Neural progenitor cell (in vitro differentiated cells): ENCODE data around the gene HDAC1. TPM values are rescaled to one million over a fixed set of nuclear protein-coding genes. Genes with fewer than 3 reads are reported as not detected.

Experiments used
- DNase-seq: peaks from one replicate; pipeline ENCODE4 v3.0.0-alpha.2; 2016; ENCODE audit warnings: low spot score
- H2AFZ ChIP-seq: fragments of 200-600 bp; sonication (generic); replicated peaks from 2 replicates; pipeline ENCODE4 v1.6.1; 2016; ENCODE audit warnings: antibody characterized with exemption
- H3F3A ChIP-seq: fragments of 200-600 bp; sonication (generic); 2 replicates; pipeline ENCODE4 v1.6.1; 2016; ENCODE audit warnings: antibody characterized with exemption, low read depth
- H3K27ac ChIP-seq: fragments of 200-600 bp; sonication (generic); 2 replicates; pipeline ENCODE4 v1.5.1; 2016; ENCODE audit warnings: mild to moderate bottlenecking
- H3K27me3 ChIP-seq: fragments of 200-600 bp; sonication (generic); 2 replicates; pipeline ENCODE4 v1.6.1; 2016; ENCODE audit warnings: mild to moderate bottlenecking, moderate library complexity
- H3K36me3 ChIP-seq: fragments of 200-600 bp; sonication (generic); 2 replicates; pipeline ENCODE4 v1.5.1; 2016
- H3K4me1 ChIP-seq: fragments of 200-600 bp; sonication (generic); 2 replicates; pipeline ENCODE4 v1.6.1; 2016; ENCODE audit warnings: mixed run types
- H3K4me2 ChIP-seq: fragments of 200-600 bp; sonication (generic); 2 replicates; pipeline ENCODE4 v1.6.1; 2016
- H3K4me3 ChIP-seq: fragments of 200-600 bp; sonication (generic); 2 replicates; pipeline ENCODE4 v1.5.1; 2016
- H3K79me2 ChIP-seq: fragments of 200-600 bp; sonication (generic); 2 replicates; pipeline ENCODE4 v1.6.1; 2016; ENCODE audit warnings: low read depth
- H3K9ac ChIP-seq: fragments of 200-600 bp; sonication (generic); 2 replicates; pipeline ENCODE4 v1.6.1; 2016
- H3K9me3 ChIP-seq: fragments of 200-600 bp; sonication (generic); 2 replicates; pipeline ENCODE4 v1.5.1; 2016; ENCODE audit warnings: low read depth
- H4K20me1 ChIP-seq: fragments of 200-600 bp; sonication (generic); 2 replicates; pipeline ENCODE4 v1.6.1; 2016; ENCODE audit warnings: low read depth
- H3K27ac Mint-ChIP-seq: 3 replicates; pipeline ENCODE4 v1.8.0; 2021; ENCODE audit warnings: mixed read lengths
- H3K27me3 Mint-ChIP-seq: 2 replicates; pipeline ENCODE4 v1.8.0; 2022; ENCODE audit warnings: low read depth, mild to moderate bottlenecking, inconsistent platforms, moderate library complexity, mixed read lengths; ENCODE audit not compliant: insufficient read depth
- H3K36me3 Mint-ChIP-seq: 3 replicates; pipeline ENCODE4 v1.8.0; 2021; ENCODE audit warnings: mixed read lengths
- H3K4me1 Mint-ChIP-seq: 3 replicates; pipeline ENCODE4 v1.8.0; 2021; ENCODE audit warnings: mixed read lengths
- H3K4me3 Mint-ChIP-seq: 3 replicates; pipeline ENCODE4 v1.8.0; 2021; ENCODE audit warnings: mild to moderate bottlenecking, moderate library complexity, mixed read lengths
- H3K9me3 Mint-ChIP-seq: 3 replicates; pipeline ENCODE4 v1.8.0; 2020; ENCODE audit warnings: mixed read lengths
- CTCF ChIP-seq: fragments of 200-600 bp; sonication (generic); IDR thresholded peaks from 2 replicates; pipeline ENCODE4 v1.5.1; 2017; ENCODE audit warnings: antibody characterized with exemption, mild to moderate bottlenecking
- EZH2 ChIP-seq: fragments of 200-600 bp; sonication (generic); IDR thresholded peaks from 2 replicates; pipeline ENCODE4 v1.6.1; 2017; ENCODE audit warnings: antibody characterized with exemption, mild to moderate bottlenecking, moderate library complexity
- EZH2phosphoT487 ChIP-seq: fragments of 200-600 bp; sonication (generic); IDR thresholded peaks from 2 replicates; pipeline ENCODE4 v1.6.1; 2017; ENCODE audit warnings: antibody characterized with exemption
- total RNA-seq: library from RNA; depleted of rRNA; stranded (reverse); fragments of >200 nt; gene quantifications from 2 replicates; pipeline ENCODE4 v1.2.3, GENCODE V29; 2015; ENCODE audit warnings: low replicate concordance

Gene HDAC1
- total RNA-seq, 1 donor from 2014 or later = 129 TPM

- Mint-ChIP-seq H3K9me3 (no peaks in the 10 kb centered on the region), H3K36me3 (peaks cover 17% of the 10 kb centered on the region), H3K4me3 (no peak overlapping the region), H3K27me3 (peaks cover 16% of the 10 kb centered on the region), H3K27ac (no peak overlapping the region), H3K4me1 (peaks cover 23% of the 10 kb centered on the region)
- H3K36me3 ChIP-seq = no peaks in the 10 kb centered on the region
- H3K79me2 ChIP-seq = no peaks in the 10 kb centered on the region
- peaks cover 4% of the 10 kb centered on the region for H3K4me1 ChIP-seq
- H3K27ac ChIP-seq = no peak overlapping the region
- peaks cover 6% of the 10 kb centered on the region for H4K20me1 ChIP-seq
- H3K4me3 ChIP-seq = peak overlapping the region; percentile 37
- no peaks in the 10 kb centered on the region for H3K9me3 ChIP-seq
- H3K9ac ChIP-seq = no peak overlapping the region
- H3F3A ChIP-seq = peaks cover 12% of the 10 kb centered on the region
- H2AFZ ChIP-seq = no peak overlapping the region
- H3K27me3 ChIP-seq = peaks cover 30% of the 10 kb centered on the region
- DNase-seq = no peak
- TF ChIP-seq CTCF = no peak
- no peak for TF ChIP-seq EZH2phosphoT487
- TF ChIP-seq EZH2 = no peak
- peak overlapping the region; percentile 70 for H3K4me2 ChIP-seq
These were observed 69.4 kb downstream of the HDAC1 start for GRCh38 chr1:32361308-32361673.

GRCh38 chr1:32361674-32362473, 70.0 kb downstream of the HDAC1 start:
- H3K4me2 ChIP-seq = peak overlapping the region; percentile 70
- peaks cover 23% of the 10 kb centered on the region for H3K4me1 Mint-ChIP-seq
- H2AFZ ChIP-seq = peak overlapping the region; percentile 51

GRCh38 chr1:32362474-32363313, 70.8 kb downstream of the HDAC1 start, which contains the start of the genes FAM229A and TSSK3:
Gene FAM229A (minus strand): TSS chr1:32362485. CDS start chr1:32362091, 394 bp downstream.
Gene TSSK3 (plus strand): TSS chr1:32362539. CDS start chr1:32362702, 163 bp downstream.
- Mint-ChIP-seq H3K27ac (no peak within 1 kb of the TSS), H3K4me1 (peaks cover 18% of the 10 kb centered on the region), H3K9me3 (no peaks in the 10 kb centered on the region), H3K36me3 (peaks cover 17% of the 10 kb centered on the region), H3K4me3 (peak within 1 kb of the TSS; percentile 13), H3K27me3 (peaks cover 16% of the 10 kb centered on the region)
- TF ChIP-seq CTCF = no peak
- no peak for TF ChIP-seq EZH2
- TF ChIP-seq EZH2phosphoT487 = no peak
- H3K4me1 ChIP-seq = peaks cover 4% of the 10 kb centered on the region
- DNase-seq = no peak
- no peaks in the 10 kb centered on the region for H3K9me3 ChIP-seq
- H3K79me2 ChIP-seq = no peaks in the 10 kb centered on the region
- no peak within 1 kb of the TSS for H3K27ac ChIP-seq
- H4K20me1 ChIP-seq = peaks cover 6% of the 10 kb centered on the region
- H3K36me3 ChIP-seq = no peaks in the 10 kb centered on the region
- H3F3A ChIP-seq = peaks cover 12% of the 10 kb centered on the region
- H3K4me3 ChIP-seq = peak within 1 kb of the TSS; percentile 37
- peaks cover 30% of the 10 kb centered on the region for H3K27me3 ChIP-seq
- H2AFZ ChIP-seq = peak within 1 kb of the TSS; percentile 51
- H3K9ac ChIP-seq = no peak within 1 kb of the TSS
- peak within 1 kb of the TSS; percentile 70 for H3K4me2 ChIP-seq

More at GRCh38 chr1:32361674-32362473, 70.0 kb downstream of the HDAC1 start:
- peak; percentile 74 for DNase-seq
- Histone ChIP-seq H3K27ac (no peak overlapping the region), H3K9me3 (no peaks in the 10 kb centered on the region), H3F3A (peaks cover 12% of the 10 kb centered on the region), H4K20me1 (peaks cover 6% of the 10 kb centered on the region), H3K79me2 (no peaks in the 10 kb centered on the region), H3K27me3 (peaks cover 30% of the 10 kb centered on the region), H3K4me1 (peaks cover 4% of the 10 kb centered on the region), H3K9ac (no peak overlapping the region), H3K4me3 (peak overlapping the region; percentile 37), H3K36me3 (no peaks in the 10 kb centered on the region)
- peaks cover 17% of the 10 kb centered on the region for H3K36me3 Mint-ChIP-seq
- peaks cover 16% of the 10 kb centered on the region for H3K27me3 Mint-ChIP-seq
- no peak overlapping the region for H3K27ac Mint-ChIP-seq
- TF ChIP-seq EZH2phosphoT487 (no peak), CTCF (peak; percentile 48)
- no peaks in the 10 kb centered on the region for H3K9me3 Mint-ChIP-seq
- H3K4me3 Mint-ChIP-seq = no peak overlapping the region
